Central memory CD4-positive, alpha-beta T cell (primary cell): Measurements from ENCODE around the gene ZBTB34.

Experiments
- DNase-seq: peaks from one replicate; pipeline ENCODE4 v3.0.0; 2022

The ZBTB34 gene

DNA sequence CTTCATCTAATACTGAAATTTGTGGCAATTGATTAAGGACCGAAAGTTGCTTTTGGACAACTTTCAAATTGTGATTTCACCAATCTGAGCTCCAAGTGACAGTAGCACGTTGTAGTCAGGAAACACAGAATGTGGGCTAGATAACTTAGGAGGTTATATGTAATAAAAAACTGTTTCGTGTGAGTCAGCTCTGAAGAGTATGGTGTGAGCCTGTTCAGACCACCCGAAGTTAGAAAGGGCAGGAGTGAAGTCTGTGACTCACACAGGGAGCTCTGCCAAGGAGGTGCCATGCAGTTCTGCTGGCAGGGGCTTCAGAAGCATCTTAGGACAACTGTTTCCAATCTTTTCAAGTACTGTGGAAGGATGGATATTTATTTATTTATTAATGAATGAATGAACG is 16.4 kb upstream of the ZBTB34 start:
- no peak for DNase-seq

DNA sequence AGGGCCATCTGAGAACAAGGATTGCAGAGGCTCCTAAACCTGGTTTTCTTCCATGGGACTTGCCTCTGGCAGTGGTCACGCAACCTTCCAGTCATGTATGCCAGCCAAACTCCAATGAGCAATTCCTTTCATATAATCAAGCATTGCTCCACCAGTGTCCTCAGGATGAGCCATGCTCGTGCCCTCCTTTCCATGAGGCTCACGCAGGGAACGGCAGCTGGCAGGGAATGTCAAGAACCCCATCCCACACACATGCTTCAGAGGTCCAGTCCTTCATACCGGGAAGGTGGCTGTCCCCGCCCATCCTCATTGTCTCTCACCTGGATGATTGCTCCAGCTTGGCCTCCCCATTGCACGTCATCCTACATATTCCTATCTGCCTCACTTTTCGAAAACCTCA is 13.4 kb upstream of the ZBTB34 start:
- DNase-seq: no peak

DNA sequence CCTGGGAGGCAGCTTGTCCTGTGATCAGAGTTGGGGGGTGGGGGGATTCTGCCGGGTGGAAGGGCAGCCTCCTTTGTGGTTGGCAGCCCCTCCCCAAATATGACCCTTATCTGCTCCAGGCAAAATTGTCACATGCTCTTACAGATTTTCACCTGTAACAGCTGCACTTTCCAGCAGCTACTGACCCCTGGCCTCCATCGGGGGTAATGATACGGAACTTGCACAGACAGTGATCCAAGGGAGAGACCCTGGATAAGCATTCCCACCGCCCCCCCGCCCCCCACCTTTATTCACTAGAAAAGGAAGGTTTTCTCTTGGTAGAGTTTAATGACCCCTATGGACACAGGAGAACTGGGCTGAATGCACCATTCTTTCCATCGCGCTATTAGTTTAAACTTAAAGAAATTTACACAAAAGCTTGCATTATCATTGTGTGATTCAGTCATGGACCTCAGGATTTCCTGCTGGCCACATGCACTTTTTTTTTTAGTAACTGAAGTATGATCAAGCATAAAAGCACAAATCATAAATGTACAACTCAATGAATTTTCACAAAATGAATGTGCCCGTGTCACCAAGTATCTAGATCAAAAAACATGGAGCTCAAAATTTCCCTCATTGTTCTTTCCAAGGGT is 10.7 kb upstream of the ZBTB34 start:
- DNase-seq: no peak

- DNase-seq: no peak
Measured at GRCh38 chr9:126851286-126851880, 9.1 kb upstream of the ZBTB34 start.

DNA sequence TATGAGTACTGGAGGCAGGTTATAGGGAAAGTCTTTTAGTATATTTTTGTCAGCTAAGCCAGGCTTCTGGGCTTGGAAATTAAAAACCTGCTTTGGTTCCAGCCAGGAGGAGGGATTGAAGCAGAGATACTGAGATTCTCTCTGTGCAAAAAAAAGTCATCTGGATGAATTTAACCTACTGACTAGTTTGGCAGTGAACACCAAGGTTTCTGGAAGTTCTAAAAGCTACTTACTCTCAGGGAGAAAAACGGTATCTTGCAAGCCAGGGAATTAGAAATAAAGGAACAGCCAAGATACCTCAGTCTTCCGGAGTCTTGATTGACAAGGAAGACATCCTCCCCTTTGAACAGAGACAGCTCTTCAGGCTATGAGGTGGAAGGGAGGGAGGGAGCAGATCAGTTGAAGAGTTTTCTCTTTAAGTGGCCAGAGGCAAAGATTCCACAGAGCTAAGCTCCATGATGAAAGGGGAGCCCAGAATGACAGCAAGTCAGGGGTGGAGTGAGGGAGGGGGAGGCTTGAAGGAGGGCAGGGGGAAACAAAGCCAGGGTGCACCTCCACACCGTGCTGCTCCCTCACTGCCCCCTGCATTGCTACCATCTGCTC is 8.3 kb upstream of the ZBTB34 start:
- DNase-seq: no peak

DNA sequence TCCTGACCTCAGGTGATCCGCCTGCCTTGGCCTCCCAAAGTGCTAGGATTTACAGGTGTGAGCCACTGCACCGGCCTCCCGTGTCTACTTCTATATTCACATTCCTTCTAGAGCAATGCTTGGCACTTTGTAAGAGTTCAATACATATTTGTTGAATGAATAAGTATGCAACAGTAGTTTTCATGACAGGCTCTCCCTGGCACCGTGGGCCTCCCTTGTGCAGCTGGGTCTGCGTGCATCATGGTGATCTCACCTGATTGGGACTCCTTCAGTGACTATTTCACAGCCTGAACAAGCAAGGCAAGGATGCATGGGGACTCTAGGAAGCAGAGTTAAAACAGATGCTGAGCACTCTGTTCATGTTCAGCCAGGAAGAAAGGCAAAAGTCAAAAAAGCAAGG is 6.8 kb upstream of the ZBTB34 start:
- no peak for DNase-seq

DNA sequence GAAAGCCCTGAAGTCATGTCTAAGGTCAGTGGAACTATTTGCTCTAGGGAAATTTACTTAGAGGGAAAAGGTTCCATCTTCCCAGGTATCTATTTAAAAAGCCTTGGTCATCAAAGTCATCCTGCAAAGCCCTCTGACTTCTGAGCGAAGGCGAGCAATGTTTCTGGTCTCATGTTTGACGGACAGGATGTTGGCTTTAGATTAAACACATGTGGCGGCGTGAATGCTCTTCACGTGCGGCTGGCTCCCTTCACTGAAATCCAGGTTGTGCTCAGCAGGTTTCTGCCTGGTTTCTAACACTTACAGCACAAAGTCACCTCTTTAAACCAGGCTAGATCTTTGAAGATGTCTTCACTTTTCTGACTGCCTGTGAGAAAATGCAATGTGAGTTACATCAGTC is 5.7 kb upstream of the ZBTB34 start:
- DNase-seq: no peak

DNA sequence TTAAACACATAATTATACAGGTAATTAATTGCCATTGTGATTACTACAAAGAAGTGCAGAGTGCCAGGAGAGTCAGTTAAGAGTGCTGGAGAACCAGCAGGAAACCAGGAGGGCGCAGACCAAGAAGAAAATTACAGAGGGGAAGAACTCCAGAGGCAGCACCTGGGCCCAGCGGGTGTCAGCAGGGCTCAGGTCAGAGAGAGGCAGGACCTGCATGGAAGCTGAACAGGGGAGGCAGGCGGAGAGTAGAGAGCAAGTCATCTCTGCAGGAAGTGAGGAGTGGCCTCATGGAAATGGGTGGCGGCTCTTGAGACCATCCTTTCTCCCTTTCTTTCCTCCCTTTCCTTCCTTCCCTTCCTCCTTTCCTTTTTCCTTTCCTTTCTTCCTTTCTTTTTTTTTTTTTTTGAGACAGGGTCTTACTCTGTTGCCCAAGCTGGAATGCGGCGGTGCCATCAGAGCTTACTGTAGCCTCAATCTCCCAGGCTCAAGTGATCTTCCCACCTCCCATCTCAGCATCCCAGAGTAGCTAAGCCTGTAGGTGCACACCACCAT is 4.0 kb upstream of the ZBTB34 start:
- DNase-seq: no peak

GRCh38 chr9:126857261-126857960 is 3.0 kb upstream of the ZBTB34 start:
- DNase-seq: no peak

- no peak for DNase-seq
Measured at GRCh38 chr9:126859111-126859510, 1.3 kb upstream of the ZBTB34 start.

- peak; percentile 9 for DNase-seq
Measured at GRCh38 chr9:126860757-126861466, 473 bp downstream of the ZBTB34 start.

- no peak for DNase-seq
Measured at GRCh38 chr9:126861707-126862103, 1.3 kb downstream of the ZBTB34 start.

GRCh38 chr9:126862104-126862761 is 1.8 kb downstream of the ZBTB34 start:
- no peak for DNase-seq

- DNase-seq: no peak
Measured at GRCh38 chr9:126864771-126865170, 4.3 kb downstream of the ZBTB34 start.

GRCh38 chr9:126869368-126869767 is 8.9 kb downstream of the ZBTB34 start:
- no peak for DNase-seq

DNA sequence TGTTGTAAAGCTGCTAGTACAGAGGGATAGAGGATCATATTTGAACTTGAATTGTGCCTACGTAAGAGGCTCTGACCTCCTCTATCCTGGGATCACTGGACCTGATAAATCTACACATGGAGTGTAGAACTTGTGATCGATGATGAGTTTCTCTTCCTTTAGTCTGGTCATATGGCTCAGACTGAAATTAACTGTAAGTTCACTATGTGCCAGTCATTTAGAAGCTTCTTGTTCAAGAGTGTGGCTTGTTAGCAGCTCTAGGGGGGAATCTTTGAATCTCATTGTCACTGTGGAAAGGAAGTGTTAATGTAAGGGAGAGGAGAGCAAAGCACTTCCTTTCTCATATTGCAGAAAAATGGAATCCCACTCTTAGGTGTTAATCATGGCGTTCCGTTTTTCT is 12.1 kb downstream of the ZBTB34 start:
- DNase-seq: no peak

DNA sequence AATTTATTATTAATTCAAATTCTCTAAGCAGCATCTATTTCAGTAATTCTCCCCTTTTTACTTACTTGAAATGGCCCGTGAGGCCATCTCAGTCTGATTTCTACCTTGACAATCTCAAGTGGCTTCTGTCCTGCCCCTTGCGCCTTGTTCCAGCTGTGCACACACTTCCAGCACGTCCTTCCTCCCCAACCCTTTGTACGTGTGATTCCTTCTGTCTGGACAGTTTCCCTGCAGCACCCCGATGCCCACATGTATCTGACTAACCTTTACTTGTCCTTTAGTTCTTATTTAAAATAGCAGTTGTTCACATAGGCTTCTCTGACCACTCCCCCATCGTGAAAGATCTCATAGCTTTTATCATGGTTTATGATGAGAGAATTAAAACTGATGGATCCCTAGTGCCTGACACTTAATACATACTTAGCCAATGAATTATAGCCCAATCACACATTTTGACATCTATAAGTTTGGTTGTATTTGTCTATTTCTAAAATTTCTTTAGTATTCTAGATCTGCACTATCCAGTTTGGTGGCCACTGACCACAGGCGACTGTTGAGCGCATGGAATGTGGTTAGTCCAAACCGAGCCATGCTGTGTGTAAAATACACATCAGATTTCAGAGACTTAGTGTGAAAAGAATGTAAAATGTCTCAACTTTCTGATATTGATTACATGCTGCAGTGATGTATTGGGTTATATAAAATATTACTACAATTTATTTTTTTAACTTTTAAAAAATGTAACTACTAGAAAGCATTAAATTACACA is 14.3 kb downstream of the ZBTB34 start:
- DNase-seq: no peak

DNA sequence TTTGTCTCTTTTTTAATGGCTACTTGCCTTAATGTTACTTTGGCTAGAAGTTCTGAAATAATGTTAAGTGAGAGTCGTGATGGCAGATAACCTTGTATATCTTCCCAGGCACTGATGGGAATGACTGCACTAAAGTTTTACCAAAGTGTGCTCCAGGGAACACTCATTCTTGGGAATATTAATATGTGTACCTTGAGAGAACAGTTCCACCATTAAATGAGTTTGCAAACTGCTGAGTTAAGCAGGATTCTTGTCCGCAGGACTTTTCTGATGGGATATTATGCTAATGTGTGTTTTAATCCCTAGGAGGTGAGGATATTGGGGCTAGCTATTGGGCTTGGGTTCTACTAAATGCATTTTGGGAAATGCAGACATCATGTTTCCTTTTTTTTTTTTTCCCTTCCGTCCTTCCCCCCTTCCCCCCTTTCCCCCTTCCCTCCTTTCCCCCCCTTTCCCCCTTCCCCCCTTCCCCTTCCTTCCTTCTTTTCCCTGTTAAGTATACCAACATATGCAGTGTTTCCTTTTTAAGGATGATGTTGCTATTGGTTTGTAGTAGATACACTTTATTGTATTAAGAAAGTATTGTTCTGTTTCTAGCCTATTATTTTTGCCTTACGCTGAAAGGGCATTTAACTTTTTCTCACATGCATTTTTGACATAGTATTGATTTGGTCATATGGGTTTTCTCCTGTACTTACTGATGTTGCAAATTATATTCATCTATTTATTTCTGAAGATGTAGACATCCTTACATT is 15.5 kb downstream of the ZBTB34 start:
- no peak for DNase-seq

- no peak for DNase-seq
Measured at GRCh38 chr9:126876531-126876930, 16.1 kb downstream of the ZBTB34 start.

DNA sequence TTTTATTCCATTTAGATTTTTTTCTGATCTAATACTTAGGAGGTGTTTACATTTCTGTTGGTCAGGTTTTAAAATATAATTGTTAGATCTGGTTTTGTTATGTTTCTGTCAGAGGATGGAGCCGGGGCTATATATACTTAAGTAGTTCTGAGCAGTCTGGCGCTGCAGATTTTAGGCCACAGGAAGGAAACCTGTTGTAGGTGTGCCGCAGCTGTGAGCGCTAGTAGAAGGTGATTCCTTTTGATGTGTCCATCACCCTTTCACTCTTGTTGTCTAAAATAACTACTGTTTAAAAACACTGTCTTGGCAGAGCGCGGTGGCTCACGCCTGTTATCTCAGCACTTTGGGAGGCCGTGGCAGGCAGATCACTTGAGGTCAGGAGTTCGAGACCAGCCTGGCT is 17.0 kb downstream of the ZBTB34 start:
- peak; percentile 5 for DNase-seq

DNA sequence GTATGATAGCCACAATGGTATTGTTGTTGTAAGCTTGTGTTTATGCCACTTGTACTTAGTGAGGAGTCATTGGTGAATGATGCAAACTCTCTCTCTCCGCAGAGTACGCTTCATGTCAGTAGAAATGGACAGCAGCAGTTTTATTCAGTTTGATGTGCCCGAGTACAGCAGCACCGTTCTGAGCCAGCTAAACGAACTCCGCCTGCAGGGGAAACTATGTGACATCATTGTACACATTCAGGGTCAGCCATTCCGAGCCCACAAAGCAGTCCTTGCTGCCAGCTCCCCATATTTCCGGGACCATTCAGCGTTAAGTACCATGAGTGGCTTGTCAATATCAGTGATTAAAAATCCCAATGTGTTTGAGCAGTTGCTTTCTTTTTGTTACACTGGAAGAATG is 18.8 kb downstream of the ZBTB34 start:
- no peak for DNase-seq
